CD4-positive, alpha-beta T cell (primary cell): ENCODE measurements around the gene HTT-AS. TPM values are rescaled to one million over a fixed set of nuclear protein-coding genes. Genes with fewer than 3 reads are reported as not detected.

Source experiments
- ATAC-seq: fragments of 200-7000 bp; cut with Tn5 transposase; one replicate; pipeline ENCODE4 v1.10.0; 2022; ENCODE audit warnings: mild to moderate bottlenecking; ENCODE audit not compliant: poor library complexity
- CTCF ChIA-PET: fragments of 350-600 bp; sonication (Branson Sonifier 250); formaldehyde crosslinking; loops from one replicate; lab custom pipeline; 2021; ENCODE audit warnings: antibody characterized with exemption, inconsistent platforms; lab: Charles Lee
- POLR2A ChIA-PET: fragments of 350-600 bp; sonication (Branson Sonifier 250); formaldehyde crosslinking; loops from one replicate; lab custom pipeline; 2021; ENCODE audit warnings: antibody characterized with exemption, inconsistent platforms; lab: Charles Lee
- DNase-seq, 14 experiments: peaks; one replicate each; pipeline ENCODE4 v3.0.0-alpha.2; 2013 to 2020; ENCODE audit warnings: mixed read lengths in 2 of 14
- H3K27ac ChIP-seq, 2 donors: one replicate each; pipeline versions ENCODE4 v1.5.1 to v1.7.0; 2013; ENCODE audit warnings: low read length in 2 of 2, low read depth in 1 of 2, mild to moderate bottlenecking in 1 of 2
- H3K27me3 ChIP-seq, 2 experiments: 1 replicate in 1 of 2; 2 replicates in 1 of 2; pipeline versions ENCODE4 v1.6.1 to v1.7.0; 2013; ENCODE audit warnings: low read length in 2 of 2, control low read depth in 1 of 2, mild to moderate bottlenecking in 1 of 2, moderate library complexity in 1 of 2; ENCODE audit not compliant: insufficient read depth in 2 of 2, control insufficient read depth in 1 of 2
- H3K36me3 ChIP-seq: one replicate; pipeline ENCODE4 v1.6.1; 2013; ENCODE audit warnings: low read length, control low read depth; ENCODE audit not compliant: insufficient read depth
- H3K4me1 ChIP-seq: one replicate; pipeline ENCODE4 v1.6.1; 2013; ENCODE audit warnings: low read length, control low read depth; ENCODE audit not compliant: insufficient read depth
- H3K4me3 ChIP-seq: one replicate; pipeline ENCODE4 v1.5.1; 2013; ENCODE audit warnings: mild to moderate bottlenecking, low read length, moderate library complexity
- H3K9me3 ChIP-seq, 2 experiments: 1 replicate in 1 of 2; 2 replicates in 1 of 2; pipeline versions ENCODE4 v1.6.1 to v1.7.0; 2013; ENCODE audit warnings: low read length in 2 of 2, mild to moderate bottlenecking in 2 of 2, control low read depth in 1 of 2, moderate library complexity in 1 of 2; ENCODE audit not compliant: control insufficient read depth in 1 of 2, insufficient read depth in 1 of 2
- H3K27ac Mint-ChIP-seq: one replicate; pipeline ENCODE4 v1.8.0; 2020; ENCODE audit warnings: mixed read lengths
- H3K27me3 Mint-ChIP-seq: one replicate; pipeline ENCODE4 v1.8.0; 2021; ENCODE audit warnings: mixed read lengths
- H3K36me3 Mint-ChIP-seq: one replicate; pipeline ENCODE4 v1.8.0; 2021; ENCODE audit warnings: low read depth, mixed read lengths
- H3K4me1 Mint-ChIP-seq: one replicate; pipeline ENCODE4 v1.8.0; 2021; ENCODE audit warnings: low read depth, mixed read lengths
- H3K4me3 Mint-ChIP-seq: one replicate; pipeline ENCODE4 v1.8.0; 2020; ENCODE audit warnings: mild to moderate bottlenecking, mixed read lengths
- H3K9me3 Mint-ChIP-seq: one replicate; pipeline ENCODE4 v1.8.0; 2020; ENCODE audit warnings: mixed read lengths
- CTCF ChIP-seq: fragments of 200-600 bp; IDR thresholded peaks from one replicate; pipeline ENCODE4 v1.8.0; 2022; ENCODE audit warnings: antibody characterized with exemption, mild to moderate bottlenecking
- intact Hi-C, 2 experiments: fragments of 100-400 bp; cut with DNase I in 1 of 2; cut with micrococcal nuclease in 1 of 2; formaldehyde crosslinking; loops; one replicate each; pipeline versions ENCODE4 v1.15.1 to v1.9.0; 2023 to 2025; cut with DNase I, micrococcal nuclease
- total RNA-seq, 174 experiments: library from RNA in 2 of 174; stranded (reverse) in 2 of 174; gene quantifications; one replicate each; pipeline ENCODE4 v1.2.3 and lab custom pipeline; 2021 to 2026

HTT-AS gene
- total RNA-seq, 2 experiments from 2014 or later, result not detected

GRCh38 chr4:3066836-3067400, 7.4 kb downstream of the HTT-AS start:
- Mint-ChIP-seq H3K27ac (no peak overlapping the region), H3K9me3 (no peaks in the 10 kb centered on the region), H3K4me3 (no peak overlapping the region), H3K27me3 (no peaks in the 10 kb centered on the region), H3K36me3 (no peaks in the 10 kb centered on the region), H3K4me1 (no peaks in the 10 kb centered on the region)
- ChIA-PET POLR2A (no interaction called here), CTCF (no interaction called here)
- Histone ChIP-seq H3K27me3 (peaks cover 0 to 3% of the 10 kb centered on the region in 2 experiments), H3K4me3 (no peak overlapping the region), H3K4me1 (no peaks in the 10 kb centered on the region), H3K27ac (no peak overlapping the region), H3K9me3 (peaks cover 4 to 5% of the 10 kb centered on the region in 2 experiments), H3K36me3 (no peaks in the 10 kb centered on the region)
- ATAC-seq (no peak), DNase-seq (no peak)
- intact Hi-C loops, result no loop called here
- no peak for TF ChIP-seq CTCF

- intact Hi-C loops, result no loop called here
- ChIA-PET CTCF (interaction anchor here (0.6 kb wide), 1 partner anchor 18 kb away, joined by 4 read pairs; no protein-coding TSS in a partner anchor), POLR2A (no interaction called here)
- Histone ChIP-seq H3K4me3 (no peak overlapping the region), H3K27me3 (peaks cover 0 to 3% of the 10 kb centered on the region in 2 experiments), H3K36me3 (no peaks in the 10 kb centered on the region), H3K27ac (no peak overlapping the region), H3K9me3 (peaks cover 4 to 5% of the 10 kb centered on the region in 2 experiments), H3K4me1 (no peaks in the 10 kb centered on the region)
- DNase-seq (no peak), ATAC-seq (no peak)
- no peaks in the 10 kb centered on the region for H3K36me3 Mint-ChIP-seq
- no peak overlapping the region for H3K27ac Mint-ChIP-seq
- no peak for TF ChIP-seq CTCF
- peaks cover 4% of the 10 kb centered on the region for H3K27me3 Mint-ChIP-seq
- no peak overlapping the region for H3K4me3 Mint-ChIP-seq
- no peaks in the 10 kb centered on the region for H3K4me1 Mint-ChIP-seq
- H3K9me3 Mint-ChIP-seq, result no peaks in the 10 kb centered on the region
Observed at GRCh38 chr4:3065551-3065950, 8.8 kb downstream of the HTT-AS start.

GRCh38 chr4:3062471-3062870, 11.9 kb downstream of the HTT-AS start:
- H3K9me3 Mint-ChIP-seq, result no peaks in the 10 kb centered on the region
- Histone ChIP-seq H3K9me3 (peaks cover 4 to 5% of the 10 kb centered on the region in 2 experiments), H3K36me3 (no peaks in the 10 kb centered on the region), H3K27me3 (peaks cover 0 to 3% of the 10 kb centered on the region in 2 experiments), H3K4me3 (no peak overlapping the region), H3K27ac (no peak overlapping the region), H3K4me1 (no peaks in the 10 kb centered on the region)
- DNase-seq (no peak), ATAC-seq (no peak)
- no peaks in the 10 kb centered on the region for H3K36me3 Mint-ChIP-seq
- POLR2A ChIA-PET, result no interaction called here
- intact Hi-C loops, result no loop called here
- H3K27ac Mint-ChIP-seq, result no peak overlapping the region
- H3K27me3 Mint-ChIP-seq, result peaks cover 4% of the 10 kb centered on the region
- CTCF ChIA-PET, result no interaction called here
- no peaks in the 10 kb centered on the region for H3K4me1 Mint-ChIP-seq
- H3K4me3 Mint-ChIP-seq, result no peak overlapping the region
- TF ChIP-seq CTCF, result no peak
